Lower leg skin (tissue), 4 donors: ENCODE data around the gene MRPL34. TPM values are rescaled to one million over a fixed set of nuclear protein-coding genes. Genes with fewer than 3 reads are reported as not detected.
A peak's percentile ranks its signal among the peaks of the same experiment; 100 is the strongest.

Experiments
- DNase-seq, 2 donors: peaks; one replicate each; pipeline ENCODE4 v3.0.0-alpha.2; 2019; ENCODE audit warnings: low spot score in 2 of 2
- H3K4me3 ChIP-seq: fragments of 200-600 bp; sonication (generic); 2 replicates; pipeline ENCODE4 v1.5.1; 2017; ENCODE audit warnings: mild to moderate bottlenecking, low read depth; ENCODE audit not compliant: poor library complexity, severe bottlenecking
- POLR2A ChIP-seq, 2 donors: fragments of 450-650 bp; IDR thresholded peaks; one replicate each; pipeline ENCODE4 v1.6.1; 2016 to 2017; ENCODE audit warnings: antibody characterized with exemption in 2 of 2, mild to moderate bottlenecking in 1 of 2, moderate library complexity in 1 of 2
- WGBS, 2 donors: methylation state at CpG; one replicate each; pipeline ENCODE4 v1.1.5; 2018; 5-methylcytosine and 5-hydroxymethylcytosine counted together
- intact Hi-C: fragments of 100-400 bp; cut with DNase I; formaldehyde crosslinking; loops from one replicate; pipeline ENCODE4 v1.15.0; 2023; ENCODE audit warnings: low total_unique reads
- total RNA-seq, 4 donors: library from RNA; depleted of rRNA; stranded (reverse); fragments of >200 nt; gene quantifications; one replicate each; pipeline ENCODE4 v1.1.0, GENCODE V29; 2016
- TF ChIP-seq, protein P1 (sequence below), 3 donors: fragments of 450-650 bp; IDR thresholded peaks; one replicate each; pipeline ENCODE4 v1.5.1; 2016; ENCODE audit warnings: antibody characterized with exemption in 3 of 3, mild to moderate bottlenecking in 3 of 3, moderate library complexity in 2 of 3

MRPL34 gene
- total RNA-seq: 100 to 1,000 TPM in 3 of 4 donors, 10 to 100 TPM in 1; 88.4 to 228 (median 131) TPM

DNA sequence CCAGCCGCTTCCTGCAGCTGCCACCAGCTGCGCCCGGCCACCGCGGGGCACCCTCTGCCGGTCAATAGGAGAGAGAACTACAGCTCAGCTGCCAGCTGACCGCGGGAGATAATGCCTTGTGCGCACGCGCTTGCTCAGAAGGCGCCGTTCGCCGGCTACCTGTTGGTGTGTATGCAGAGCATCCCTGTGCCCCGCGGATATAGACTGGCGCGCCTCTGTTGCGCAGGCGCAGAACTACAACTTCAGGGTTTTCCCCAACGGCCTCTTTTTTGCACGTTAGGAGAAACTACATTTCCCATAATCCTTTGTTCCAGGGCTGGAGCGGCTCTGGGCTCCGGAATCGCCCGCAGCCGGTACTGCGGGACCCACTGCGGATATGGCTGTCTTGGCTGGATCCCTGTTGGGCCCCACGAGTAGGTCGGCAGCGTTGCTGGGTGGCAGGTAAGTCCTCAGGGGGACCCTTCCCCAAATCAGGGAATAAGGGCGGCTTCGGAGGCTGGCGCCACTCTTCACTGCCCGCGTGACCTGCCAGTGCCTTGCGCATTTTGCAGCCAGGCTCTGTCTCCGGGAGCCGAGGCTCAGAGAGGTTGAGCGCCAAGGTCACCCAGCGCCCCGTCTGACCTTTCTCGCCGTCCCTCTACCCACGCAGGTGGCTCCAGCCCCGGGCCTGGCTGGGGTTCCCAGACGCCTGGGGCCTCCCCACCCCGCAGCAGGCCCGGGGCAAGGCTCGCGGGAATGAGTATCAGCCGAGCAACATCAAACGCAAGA is at the start of gene MRPL34:
Gene MRPL34, plus strand, starts transcription at position 356 of the 768 bp plus-strand sequence. Its CDS starts 21 bp downstream, at position 377.
- intact Hi-C loops: no loop called here
- WGBS, 2 donors: 0% methylated on average over 41 to 50 of the region's 55 CpGs
- TF ChIP-seq, protein P1, sequence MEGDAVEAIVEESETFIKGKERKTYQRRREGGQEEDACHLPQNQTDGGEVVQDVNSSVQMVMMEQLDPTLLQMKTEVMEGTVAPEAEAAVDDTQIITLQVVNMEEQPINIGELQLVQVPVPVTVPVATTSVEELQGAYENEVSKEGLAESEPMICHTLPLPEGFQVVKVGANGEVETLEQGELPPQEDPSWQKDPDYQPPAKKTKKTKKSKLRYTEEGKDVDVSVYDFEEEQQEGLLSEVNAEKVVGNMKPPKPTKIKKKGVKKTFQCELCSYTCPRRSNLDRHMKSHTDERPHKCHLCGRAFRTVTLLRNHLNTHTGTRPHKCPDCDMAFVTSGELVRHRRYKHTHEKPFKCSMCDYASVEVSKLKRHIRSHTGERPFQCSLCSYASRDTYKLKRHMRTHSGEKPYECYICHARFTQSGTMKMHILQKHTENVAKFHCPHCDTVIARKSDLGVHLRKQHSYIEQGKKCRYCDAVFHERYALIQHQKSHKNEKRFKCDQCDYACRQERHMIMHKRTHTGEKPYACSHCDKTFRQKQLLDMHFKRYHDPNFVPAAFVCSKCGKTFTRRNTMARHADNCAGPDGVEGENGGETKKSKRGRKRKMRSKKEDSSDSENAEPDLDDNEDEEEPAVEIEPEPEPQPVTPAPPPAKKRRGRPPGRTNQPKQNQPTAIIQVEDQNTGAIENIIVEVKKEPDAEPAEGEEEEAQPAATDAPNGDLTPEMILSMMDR (IDR thresholded peaks at IDR 0.05): peak in 2 of 3 donors; percentile 23 to 84
- TF ChIP-seq POLR2A (IDR thresholded peaks at IDR 0.05): peak in 1 of 2 donors; percentile 1
- DNase-seq: peak; percentile 95 to 99
- peak within 1 kb of the TSS; percentile 57 for H3K4me3 ChIP-seq

DNA sequence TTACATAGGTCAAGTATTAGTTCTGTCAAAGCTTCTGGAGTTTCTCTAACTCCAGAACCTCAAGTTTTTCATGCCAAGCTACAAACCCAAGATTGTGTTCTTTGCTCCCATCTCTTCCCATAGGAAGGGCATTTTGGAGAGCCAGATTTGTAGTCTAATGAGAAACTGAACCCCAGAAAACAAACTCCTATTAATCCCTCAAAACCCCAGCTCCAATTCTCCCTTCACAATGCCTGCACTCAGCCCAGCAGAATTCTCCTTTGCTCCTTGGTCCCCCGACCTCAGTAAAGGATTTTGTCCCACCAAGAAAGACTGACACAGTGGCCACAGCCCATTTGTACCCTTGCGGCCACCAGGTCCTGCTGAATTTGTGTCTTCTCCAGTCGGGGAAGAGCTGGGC is 49.5 kb upstream of the MRPL34 start:
- 81 to 85% methylated on average over 3 of the region's 3 CpGs for WGBS, 2 donors
- TF ChIP-seq, protein P1 (IDR thresholded peaks at IDR 0.05): no peak
- no peak for TF ChIP-seq POLR2A (IDR thresholded peaks at IDR 0.05)
- no peak overlapping the region for H3K4me3 ChIP-seq
- intact Hi-C loops: no loop called here
- no peak for DNase-seq

DNA sequence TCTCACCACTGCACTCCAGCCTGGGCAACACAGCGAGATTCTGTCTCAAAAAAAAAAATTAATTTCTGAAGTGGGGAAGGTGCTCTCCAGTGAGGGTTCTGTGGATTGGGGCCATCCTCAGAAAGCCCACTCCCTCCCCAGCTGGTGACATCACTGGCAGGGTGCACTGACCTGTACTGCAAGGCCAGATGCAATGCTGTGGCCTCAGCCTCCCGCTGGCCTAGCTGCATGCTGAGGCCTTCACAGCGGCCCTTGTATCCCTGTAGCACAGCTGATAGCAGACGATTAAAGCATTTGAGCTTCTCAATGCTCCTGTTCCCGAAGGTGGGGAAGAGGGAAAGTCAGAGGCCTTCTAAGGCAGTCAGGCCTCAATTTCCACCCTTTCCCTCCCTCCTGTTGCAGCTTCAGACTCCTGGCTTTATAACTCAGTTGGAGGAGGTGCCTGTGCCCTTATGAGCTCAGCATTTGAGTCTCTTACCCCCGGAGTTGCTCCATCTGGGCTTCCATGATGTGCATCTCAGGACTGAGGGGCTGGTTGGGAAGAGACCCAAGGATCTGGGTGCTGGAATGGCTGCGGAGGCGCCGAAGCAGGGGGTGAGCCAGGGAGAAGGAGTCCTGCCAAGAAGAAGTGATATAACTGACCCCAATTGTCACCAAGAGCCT is 46.4 kb upstream of the MRPL34 start:
- no peak for DNase-seq
- WGBS, 2 donors: 92 to 94% methylated on average over 9 of the region's 9 CpGs
- TF ChIP-seq, protein P1 (IDR thresholded peaks at IDR 0.05): no peak
- no peak for TF ChIP-seq POLR2A (IDR thresholded peaks at IDR 0.05)
- intact Hi-C loops: no loop called here
- no peak overlapping the region for H3K4me3 ChIP-seq

DNA sequence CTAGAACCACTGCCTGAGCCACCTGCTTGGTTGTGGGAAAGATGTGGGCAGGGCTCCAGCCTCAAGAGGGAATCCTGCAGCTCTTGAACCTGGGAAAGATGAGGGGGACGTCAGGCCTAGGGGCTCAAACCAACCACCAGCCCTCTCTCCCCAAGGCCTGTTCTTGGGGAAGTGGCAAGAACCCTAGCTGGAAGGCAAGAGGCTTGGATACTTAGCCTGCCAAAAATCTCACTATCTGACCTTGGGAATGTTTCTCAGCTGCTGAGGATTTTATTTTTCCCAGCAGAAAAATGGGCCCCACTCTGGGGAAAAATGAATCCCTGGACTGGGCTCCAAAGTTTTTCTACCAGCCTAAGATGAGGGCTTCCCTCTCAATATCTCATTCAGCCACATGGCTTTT is 45.7 kb upstream of the MRPL34 start:
- intact Hi-C loops: no loop called here
- WGBS, 2 donors: 67 to 81% methylated on average over 1 of the region's 1 CpG
- DNase-seq: no peak
- no peak overlapping the region for H3K4me3 ChIP-seq
- TF ChIP-seq POLR2A (IDR thresholded peaks at IDR 0.05): no peak
- TF ChIP-seq, protein P1 (IDR thresholded peaks at IDR 0.05): no peak

DNA sequence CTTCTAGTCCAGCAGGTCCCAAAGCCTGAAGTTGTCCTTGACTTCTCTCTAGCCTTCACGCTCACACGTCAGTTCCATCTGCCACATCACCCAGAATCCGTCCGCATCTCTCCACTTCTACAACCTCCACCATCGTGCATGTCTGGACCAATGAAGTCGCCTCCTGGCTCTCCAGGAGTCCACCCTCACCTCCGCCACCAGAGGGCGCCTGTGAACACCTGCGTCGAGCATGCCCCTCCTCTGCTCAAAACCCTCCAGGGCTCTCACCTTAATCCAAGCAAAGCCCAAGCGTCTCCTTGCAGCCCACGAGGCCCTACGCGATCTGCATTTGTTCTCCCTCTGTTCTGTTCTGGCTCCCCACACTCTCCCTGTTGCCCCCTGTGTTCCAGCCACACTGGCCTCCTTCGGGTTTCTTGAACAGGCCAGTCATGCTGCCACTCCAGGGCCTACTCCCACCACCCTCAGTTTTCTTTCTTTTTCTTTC is 44.8 kb upstream of the MRPL34 start:
- DNase-seq: peak; percentile 67 to 96
- 15 to 20% methylated on average over 15 of the region's 15 CpGs for WGBS, 2 donors
- TF ChIP-seq, protein P1 (IDR thresholded peaks at IDR 0.05): peak in 1 of 3 donors; percentile 86
- TF ChIP-seq POLR2A (IDR thresholded peaks at IDR 0.05): no peak
- intact Hi-C loops: no loop called here
- no peak overlapping the region for H3K4me3 ChIP-seq
